Daoy (cell line): ENCODE results near the gene WARS2. TPM values are rescaled to one million over a fixed set of nuclear protein-coding genes. Genes with fewer than 3 reads are reported as not detected.
A peak's percentile ranks its signal among the peaks of the same experiment; 100 is the strongest.
"Not testable (repeated sequence)": the region's sequence is repeated elsewhere in the genome, so short reads cannot be mapped to it uniquely, and the experiment has no call there.

Experiments used
- DNase-seq: peaks from one replicate; pipeline ENCODE4 v3.0.0-alpha.2; 2015; ENCODE audit warnings: low read depth
- total RNA-seq: library from RNA; depleted of rRNA; stranded (reverse); fragments of >200 nt; shearing (Covaris generic); gene quantifications from 2 replicates; pipeline ENCODE4 v1.2.3, GENCODE V29; 2014; rRNA removed

Gene WARS2
- total RNA-seq, result 20.4 and 22.7 TPM in 2 replicates

DNA sequence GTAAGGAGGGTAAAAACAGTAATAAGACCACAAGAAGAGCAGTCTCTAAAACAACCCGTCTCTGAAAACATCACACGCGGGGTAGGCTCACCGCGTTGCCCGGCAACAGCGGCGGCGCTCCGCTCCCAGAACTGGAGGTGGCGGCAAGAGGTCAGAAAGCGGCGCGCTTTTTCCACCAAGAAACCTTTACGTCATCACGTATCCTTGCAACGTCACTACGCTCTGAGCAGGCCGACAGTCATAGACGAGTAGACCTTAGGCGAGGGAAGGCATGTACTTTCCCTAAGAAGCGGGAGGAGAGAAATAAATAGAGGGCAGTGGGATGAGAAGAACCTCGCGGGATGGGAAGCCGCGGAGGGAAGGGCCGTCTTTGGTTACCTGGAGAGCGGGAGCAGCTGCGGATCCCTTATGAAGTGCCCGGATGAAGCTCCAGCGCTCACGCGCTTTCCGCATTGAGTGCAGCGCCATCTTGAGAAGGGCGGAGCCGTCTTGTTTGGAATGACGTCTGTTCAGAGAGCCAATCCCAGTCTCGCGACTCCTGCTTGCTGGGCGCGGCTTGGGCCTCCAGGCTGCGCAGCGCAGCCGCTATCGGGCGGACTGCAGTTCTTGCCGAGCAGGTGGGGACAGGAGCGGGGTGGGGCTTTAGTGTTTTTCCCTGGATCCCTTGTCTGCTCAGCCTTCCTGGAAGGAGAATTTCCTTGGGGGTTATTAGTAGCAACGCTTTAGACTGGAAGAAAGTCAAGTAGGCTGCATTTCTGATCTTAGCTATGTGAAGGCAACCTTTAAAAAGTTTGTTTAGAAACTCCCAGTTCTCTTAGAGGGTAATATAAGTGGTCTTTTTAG lies at the start of gene WARS2:
Gene WARS2 (minus strand): TSS at position 477 of the 843 bp plus-strand sequence. CDS start 9 bp downstream, at position 468.
- peak; percentile 99 for DNase-seq

DNA sequence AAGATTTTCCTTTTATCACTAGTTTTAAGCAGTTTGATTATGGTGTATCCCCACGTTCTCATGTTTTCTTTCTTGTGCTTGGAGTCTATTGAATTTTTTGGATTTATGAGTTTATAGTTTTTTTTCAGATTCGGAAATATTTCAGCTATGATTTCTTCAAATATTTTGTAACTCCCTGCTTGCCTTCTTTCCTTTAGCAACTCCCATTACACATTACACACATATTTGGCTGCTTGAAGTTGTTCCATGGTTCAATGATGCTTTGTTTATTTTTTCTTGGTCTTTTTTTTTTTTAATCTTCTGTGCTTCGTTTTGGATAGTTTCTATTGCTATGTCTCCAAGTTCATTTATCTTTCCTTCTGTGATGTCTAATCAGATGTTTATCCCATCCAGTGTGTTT lies 48.5 kb upstream of the WARS2 start:
- no peak for DNase-seq

DNA sequence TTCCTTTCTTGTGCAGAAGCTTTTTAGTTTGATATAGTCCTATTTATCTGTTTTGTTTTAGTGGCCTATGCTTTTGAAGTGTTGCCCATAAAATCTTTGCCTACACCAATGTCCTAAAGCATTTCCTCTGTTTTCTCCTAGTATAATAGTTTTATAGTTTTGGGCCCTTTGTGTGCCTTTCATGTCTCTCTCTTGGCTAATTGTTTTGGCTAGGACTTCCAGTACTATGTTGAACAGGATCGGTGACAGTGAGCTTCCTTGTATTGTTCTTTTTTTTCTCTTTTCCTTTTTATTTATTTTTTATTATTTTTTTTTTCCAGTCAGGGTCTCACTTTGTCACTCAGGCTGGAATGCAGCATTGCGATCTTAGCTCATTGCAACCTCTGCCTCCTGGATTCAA lies 47.0 kb upstream of the WARS2 start:
- no peak for DNase-seq

DNA sequence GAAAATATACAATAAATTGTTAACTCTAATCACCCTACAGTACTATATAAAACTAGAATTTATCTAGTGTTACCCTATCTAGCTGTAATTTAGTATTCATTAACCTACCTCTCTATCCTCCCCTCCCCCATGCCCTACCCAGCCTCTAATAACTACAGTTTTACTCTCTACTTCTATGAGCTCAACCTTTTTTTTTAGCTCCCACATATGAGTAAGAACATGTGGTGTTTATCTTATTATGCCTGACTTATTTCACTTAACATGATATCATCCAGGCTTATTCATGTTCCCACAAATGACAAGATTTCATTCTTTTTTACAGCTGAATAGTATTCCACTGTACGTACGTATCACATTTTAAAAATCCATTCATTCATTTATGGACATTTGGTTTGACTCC lies 46.0 kb upstream of the WARS2 start:
- DNase-seq, result no peak

DNA sequence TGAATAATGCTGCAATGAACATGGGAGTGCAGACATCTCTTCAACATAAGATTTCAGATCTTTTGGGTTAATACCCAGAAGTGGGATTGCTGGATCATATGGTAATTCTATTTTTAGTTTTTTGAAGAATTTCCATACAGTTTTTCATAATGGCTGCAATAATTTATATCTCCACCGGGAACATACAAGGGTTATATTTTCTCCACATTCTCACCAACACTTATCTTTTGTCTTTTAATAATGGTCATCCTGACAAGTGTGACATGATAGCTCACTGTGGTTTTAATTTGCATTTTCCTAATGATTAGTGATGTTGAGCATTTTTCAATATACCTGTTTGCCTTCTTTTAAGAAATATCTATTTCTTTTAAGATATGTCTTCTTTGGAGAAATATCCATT lies 44.5 kb upstream of the WARS2 start:
- no peak for DNase-seq

DNA sequence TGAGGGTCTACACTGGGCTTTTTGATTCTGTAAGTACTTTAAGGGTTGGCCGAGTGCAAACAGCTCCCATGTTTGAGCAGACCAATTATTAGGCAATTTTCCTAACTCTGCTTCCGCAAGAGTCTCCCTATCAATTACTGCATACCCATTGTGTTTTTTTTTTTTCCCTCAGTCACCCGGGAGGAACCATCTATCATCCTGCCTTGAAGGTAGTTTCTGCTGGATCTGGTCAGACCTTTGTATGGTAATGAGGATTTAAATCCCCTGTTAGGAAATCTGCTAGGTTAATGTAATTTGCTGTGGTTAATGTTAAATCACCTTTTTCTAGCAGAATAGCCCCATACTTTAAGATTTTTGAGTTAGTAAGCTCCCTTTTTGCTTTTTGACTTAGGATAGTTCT lies 40.8 kb upstream of the WARS2 start:
- DNase-seq, result no peak

DNA sequence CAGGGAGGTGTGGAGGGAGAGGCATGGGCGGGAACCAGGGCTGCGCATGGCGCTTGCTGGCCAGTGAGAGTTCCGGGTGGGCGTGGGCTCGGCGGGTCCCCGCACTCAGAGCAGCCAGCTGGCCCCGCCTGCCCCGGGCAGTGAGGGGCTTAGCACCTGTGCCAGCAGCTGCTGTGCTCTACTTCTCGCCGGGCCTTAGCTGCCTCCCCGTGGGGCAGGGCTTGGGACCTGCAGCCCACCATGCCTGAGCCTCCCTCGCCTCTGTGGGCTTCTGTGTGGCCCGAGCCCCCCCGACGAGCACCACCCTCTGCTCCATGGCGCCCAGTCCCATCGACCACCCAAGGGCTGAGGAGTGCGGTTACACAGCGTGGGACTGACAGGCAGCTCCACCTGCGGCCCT lies 38.6 kb upstream of the WARS2 start:
- DNase-seq, result no peak

DNA sequence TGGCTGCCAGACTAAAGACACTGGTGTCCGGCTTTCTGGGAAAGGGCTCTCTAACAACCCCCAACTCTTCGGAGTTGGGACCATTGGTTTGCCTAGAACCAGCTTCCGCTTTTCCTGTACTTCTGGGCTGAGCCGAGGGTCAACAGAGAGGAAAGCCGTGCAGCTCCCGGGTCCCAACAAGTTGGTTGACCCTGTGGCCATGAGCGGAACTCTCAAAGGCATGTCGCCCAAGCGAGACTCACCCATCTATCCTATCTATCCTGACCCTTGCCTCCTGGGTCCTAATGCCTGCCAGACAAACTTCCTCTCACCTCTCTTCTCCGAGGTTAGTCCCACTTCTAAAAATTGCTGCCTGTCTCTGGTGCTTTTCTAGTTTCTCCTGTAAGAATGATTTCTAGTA lies 32.5 kb upstream of the WARS2 start:
- DNase-seq, result not testable (repeated sequence)

DNA sequence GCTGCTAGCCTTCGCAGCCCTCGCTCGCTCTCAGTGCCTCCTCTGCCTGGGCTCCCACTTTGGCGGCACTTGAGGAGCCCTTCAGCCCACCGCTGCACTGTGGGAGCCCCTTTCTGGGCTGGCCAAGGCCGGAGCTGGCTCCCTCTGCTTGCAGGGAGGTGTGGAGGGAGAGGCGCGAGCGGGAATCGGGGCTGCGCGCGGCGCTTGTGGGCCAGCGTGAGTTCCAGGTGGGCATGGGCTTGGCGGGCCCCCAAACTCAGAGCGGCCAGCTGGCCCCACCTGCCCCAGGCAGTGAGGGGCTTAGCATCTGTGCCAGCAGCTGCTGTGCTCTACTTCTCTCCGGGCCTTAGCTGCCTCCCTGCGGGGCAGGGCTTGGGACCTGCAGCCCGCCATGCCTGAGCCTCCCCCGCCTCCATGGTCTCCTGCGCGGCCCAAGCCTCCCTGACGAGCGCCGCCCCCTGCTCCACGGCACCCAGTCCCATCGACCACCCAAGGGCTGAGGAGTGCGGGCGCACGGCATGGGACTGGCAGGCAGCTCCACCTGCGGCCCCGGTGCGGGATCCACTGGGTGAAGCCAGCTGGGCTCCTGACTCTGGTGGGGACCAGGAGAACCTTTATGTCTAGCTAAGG lies 31.0 kb upstream of the WARS2 start:
- not testable (repeated sequence) for DNase-seq

DNA sequence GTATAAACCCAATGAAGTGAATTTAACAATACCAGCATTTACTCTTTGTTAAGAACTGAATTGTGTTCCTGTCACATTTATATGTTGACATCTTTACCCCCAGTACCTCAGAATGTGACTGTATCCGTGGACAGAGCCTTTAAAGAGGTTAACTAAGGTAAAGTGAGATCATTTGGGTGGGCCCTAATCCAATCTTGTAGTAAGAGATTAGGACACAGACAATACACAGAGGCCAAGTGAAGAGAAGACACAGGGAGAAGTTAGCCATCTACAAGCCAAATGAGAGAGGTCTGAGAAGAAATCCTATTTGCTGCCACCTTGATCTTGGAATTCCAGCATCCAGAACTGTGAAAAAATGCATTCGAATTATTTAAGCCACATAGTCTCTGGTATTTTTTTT lies 22.9 kb upstream of the WARS2 start:
- no peak for DNase-seq

DNA sequence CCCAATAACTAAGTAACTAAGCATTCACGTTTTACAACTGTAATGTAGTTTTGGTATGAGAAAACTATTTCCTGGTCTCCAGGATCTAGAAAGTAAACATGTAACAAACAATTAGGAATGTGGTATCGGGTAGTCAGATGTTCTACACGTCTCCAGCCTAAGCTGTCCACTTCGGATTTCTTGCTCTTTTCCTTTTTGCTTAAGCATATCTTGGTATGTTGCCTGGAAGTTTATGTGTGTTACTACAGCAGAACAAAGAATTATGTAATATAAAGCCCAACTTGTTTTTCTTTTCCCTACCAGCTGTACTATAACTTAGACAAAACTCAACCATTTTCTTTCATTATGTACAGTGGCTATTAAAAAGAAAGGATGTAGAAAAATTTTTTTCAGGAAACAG lies 20.4 kb upstream of the WARS2 start:
- DNase-seq, result no peak

DNA sequence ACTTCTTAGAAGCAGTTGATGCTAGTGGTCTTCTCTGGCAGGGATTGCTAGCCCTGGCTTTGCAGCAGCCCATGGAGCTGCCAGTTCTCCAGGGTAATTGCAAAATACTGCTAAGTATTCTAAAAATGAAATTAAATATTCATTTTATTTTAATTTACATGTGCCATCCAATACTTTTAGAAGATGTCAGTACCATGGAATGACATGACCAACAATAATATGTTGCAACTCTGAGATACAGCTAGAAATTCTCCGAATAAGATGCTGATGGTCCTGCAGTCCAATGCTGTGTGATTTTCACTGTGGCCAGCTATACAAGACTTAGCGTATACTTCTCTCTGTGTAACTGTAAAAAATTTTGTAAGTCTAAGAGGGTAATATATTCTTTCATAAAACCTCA lies 20.0 kb upstream of the WARS2 start:
- no peak for DNase-seq

DNA sequence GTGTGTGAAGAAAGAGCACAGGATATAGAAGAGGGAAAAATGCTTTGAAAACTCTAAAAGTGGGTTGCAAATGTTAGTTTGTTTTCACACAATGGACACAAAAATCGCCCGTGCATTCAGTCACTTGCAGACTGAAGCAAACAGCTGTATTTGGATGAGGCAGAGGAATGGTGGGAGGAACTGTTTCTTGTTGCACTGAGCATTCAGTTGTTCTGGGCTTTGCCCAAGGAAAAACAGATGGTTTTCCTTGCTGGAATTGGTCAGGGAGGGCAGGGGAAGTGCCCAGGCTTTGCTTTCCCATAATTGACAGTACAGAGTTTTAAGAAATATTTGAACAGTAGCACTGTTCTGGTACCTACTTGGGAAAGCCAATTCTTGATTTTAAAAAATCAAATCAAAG lies 19.5 kb upstream of the WARS2 start:
- no peak for DNase-seq

DNA sequence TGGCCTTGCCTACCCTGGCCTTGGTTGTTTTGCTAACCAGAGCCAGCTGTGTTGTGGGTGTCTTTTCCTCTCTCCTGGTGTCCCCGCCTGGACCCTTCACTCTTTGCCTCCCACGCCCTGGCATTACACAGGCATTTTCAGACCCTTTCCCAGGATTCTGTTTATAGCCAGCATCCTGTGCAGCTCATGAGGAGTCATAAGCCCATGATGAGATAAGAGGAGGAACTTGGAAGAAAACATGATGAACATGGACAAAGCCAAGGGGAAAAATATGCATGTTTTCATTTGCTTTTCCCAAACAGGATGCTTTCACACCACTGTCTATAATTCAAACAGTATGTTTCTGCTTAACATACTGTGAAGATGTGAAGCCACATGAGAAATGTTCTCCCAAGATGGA lies 18.7 kb upstream of the WARS2 start:
- DNase-seq, result peak; percentile 9

DNA sequence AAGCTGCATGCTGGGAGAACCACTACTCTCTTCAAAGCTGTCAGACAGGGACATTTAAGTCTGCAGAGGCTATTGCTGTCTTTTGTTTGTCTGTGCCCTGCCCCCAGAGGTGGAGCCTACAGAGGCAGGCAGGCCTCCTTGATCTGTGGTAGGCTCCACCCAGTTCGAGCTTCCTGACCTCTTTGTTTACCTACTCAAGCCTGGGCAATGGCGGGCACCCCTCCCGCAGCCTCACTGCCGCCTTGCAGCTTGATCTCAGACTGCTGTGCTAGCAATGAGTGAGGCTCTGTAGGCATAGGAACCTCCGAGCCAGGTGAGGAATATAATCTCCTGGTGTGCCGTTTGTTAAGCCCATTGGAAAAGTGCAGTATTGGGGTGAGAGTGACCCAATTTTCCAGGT lies 16.3 kb upstream of the WARS2 start:
- DNase-seq, result not testable (repeated sequence)

DNA sequence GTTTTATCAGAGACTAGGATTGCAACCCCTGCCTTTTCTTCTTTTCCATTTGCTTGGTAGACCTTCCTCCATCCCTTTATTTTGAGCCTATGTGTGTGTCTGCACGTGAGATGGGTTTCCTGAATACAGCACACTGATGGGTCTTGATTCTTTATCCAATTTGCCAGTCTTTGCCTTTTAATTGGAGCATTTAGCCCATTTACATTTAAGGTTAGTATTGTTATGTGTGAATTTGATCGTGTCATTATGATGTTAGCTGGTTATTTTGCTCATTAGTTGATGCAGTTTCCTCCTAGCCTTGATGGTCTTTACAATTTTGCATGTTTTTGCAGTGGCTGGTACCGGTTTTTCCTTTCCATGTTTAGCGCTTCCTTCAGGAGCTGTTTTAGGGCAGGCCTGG lies 14.6 kb upstream of the WARS2 start:
- DNase-seq, result not testable (repeated sequence)

DNA sequence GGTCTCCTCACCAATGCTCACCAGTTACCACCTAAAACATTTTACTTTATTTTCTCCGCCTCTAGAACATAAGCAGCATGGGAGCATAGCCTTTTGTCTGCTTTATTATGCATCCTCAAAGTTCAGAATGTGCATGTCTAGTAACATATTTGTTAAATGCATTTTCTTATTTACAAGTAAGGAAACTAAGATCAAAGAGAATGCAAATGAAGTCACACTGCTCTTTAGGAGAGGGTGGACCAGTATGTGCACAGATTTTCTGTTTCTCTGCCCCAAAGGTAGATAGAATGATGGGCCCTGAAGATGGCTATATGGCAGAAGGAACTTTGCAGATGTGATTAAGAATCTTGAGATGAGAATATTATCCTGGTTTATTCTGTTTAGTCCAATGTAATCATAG lies 9.7 kb upstream of the WARS2 start:
- DNase-seq, result no peak

DNA sequence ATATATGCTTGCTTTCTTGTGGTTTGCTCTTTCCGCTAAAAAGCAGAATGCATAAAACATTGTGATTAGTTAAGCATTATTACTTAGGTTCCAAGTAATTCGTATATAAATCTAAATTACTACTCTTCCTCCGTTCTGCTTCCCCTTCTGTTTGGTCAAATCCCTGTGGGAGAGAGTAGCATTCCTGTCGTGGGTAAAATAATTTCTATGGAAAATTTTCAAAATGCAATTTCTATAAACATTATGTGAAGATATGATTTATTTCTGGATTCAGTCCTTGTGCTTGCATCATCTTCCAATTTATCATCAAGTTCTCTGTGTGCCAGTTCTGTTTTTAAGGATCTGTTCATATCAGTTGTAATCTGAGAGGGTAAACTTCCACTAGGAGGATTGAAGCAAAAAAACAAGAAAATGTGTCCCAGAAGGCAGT lies 7.2 kb upstream of the WARS2 start:
- no peak for DNase-seq

DNA sequence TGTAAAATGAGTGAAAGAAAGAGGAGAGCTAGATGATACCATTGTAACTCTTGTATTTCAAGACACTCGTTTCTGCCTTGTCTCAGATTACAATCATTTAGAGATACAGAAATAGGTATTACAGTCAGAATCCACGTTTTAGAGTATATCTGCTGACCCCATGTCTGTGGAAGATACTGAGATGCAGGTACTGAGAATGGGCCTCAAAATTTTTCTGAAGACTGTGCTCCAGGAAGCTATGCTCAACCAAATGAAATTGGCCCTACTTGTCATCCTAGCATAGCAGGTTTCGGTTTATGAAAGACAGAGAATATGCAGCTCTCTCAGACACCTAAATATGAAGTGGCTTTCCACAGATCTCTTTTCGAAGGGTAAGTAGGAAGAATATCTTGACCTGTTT lies 6.0 kb upstream of the WARS2 start:
- no peak for DNase-seq

DNA sequence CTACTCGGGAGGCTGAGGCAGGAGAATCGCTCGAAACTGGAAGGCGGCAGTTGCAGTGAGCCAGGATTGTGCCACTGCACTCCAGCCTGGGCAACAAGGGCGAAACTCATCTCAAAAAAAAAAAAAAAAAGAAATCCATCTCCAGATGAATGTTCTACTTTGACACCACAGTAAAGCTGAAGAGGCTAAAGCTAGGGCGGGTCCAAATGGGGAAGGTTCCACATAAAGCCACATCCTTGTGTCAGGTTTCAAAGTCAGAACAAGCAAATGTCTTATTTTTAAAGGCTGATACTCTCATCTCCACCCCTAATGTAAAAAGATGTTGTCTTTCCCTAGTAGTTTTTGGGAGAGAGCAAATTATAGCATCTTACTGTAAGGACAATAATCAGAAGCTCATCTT lies 4.4 kb upstream of the WARS2 start:
- no peak for DNase-seq

DNA sequence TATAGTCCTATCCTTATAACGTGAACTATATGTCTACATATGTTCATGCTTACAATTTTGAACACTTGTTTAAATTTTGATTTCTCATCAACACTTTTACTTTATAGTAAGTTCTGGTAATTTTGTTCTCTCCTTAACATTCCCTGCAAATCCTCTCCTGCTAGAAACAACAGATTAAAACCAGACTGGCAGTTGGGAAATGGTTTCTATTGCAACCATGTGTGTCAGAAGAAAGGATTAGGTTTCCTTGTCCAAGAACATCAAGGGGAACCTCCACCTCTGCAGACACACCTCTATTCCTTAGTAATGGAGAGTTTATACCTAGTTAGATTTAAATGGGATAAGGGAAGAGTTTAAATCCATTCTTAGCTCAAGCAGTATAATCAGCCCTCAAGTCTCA lies 3.3 kb upstream of the WARS2 start:
- DNase-seq, result no peak

DNA sequence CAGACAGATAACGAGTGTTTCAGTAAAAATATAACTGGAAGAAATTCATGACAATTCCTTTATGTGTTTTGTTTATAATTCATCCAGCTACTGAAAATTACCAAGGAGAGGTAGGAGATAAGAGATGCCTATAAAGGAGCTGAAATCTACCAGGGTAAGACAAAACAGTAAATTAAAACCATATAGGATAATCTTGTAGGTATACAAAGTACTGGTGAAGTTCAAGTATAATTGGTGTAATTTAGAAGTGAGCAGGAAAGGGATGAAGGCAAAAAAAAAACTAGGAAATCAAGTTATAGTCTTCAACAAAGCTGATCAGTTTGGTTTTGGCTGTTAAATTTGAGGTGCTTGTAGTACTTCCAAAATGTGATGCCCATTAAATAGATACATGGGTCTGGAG lies 1.2 kb upstream of the WARS2 start:
- DNase-seq, result no peak

DNA sequence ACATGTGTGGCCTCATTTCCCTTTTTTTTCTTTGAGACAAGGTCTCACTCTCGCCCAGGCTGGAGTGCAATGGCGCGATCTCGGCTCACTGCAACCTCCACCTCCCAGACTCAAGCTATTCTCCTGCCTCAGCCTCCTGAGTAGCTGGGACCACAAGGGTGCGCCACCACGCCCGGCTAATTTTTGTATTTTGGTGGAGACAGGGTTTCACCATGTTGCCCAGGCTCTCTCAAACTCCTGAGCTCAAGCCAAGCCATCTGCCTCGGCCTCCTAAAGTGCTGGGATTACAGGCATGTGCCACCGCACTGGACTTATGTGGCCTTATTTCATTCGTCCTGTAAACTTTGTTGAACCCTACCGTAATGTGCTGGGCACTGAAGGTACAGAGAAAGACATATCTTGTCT lies 569 bp upstream of the WARS2 start:
- peak; percentile 52 for DNase-seq

DNA sequence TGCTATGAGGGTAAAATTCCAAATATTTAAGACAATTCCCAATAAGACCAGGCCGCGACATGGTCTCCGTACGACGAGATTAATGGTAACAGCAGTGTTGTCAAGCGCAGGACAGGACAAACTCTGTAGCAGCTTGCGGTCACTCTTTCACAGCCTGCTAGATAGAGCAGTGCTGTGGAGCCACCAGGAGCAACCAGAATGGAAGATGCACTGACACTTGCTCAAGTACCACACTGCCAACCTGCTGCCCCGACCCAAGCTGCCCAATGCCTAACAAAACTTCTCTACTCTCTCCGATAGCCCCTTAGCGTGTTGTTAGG lies 636 bp downstream of the WARS2 start:
- no peak for DNase-seq
